K562 (cell line): ENCODE measurements around the gene ATP23. TPM values are rescaled to one million over a fixed set of nuclear protein-coding genes. Genes with fewer than 3 reads are reported as not detected.
A peak's percentile ranks its signal among the peaks of the same experiment; 100 is the strongest.

Experiments
- CXXC5 ChIP-seq: fragments of 250-450 bp; sonication (Bioruptor Pico); IDR thresholded peaks from 2 replicates; pipeline ENCODE4 v1.8.0; 2022; ENCODE audit warnings: inconsistent platforms, mild to moderate bottlenecking, moderate library complexity
- FOXK2 ChIP-seq, 2 experiments: fragments of 450-650 bp; IDR thresholded peaks in 1 of 2; conservative IDR thresholded peaks in 1 of 2; 2 replicates each; pipeline ENCODE4 v1.6.1; 2016; ENCODE audit warnings: low read depth in 2 of 2, mild to moderate bottlenecking in 1 of 2
- KDM1A ChIP-seq, 2 experiments: fragments of 450-650 bp; IDR thresholded peaks; 2 replicates each; pipeline ENCODE4 v1.6.1; 2016; ENCODE audit warnings: mild to moderate bottlenecking in 2 of 2
- KDM5B ChIP-seq: fragments of 200-600 bp; sonication (generic); IDR thresholded peaks from 2 replicates; pipeline ENCODE4 v1.6.1; 2012; ENCODE audit warnings: low read depth, mild to moderate bottlenecking, moderate library complexity, low read length, control low read depth, inconsistent platforms; ENCODE audit not compliant: insufficient replicate concordance
- LCOR ChIP-seq: sonication (generic); formaldehyde crosslinking; IDR thresholded peaks from 2 replicates; pipeline ENCODE4 v1.8.0; 2022; ENCODE audit warnings: mild to moderate bottlenecking, missing genetic modification reagents
- LEF1 ChIP-seq: fragments of 450-650 bp; IDR thresholded peaks from 2 replicates; pipeline ENCODE4 v1.6.1; 2016; ENCODE audit warnings: mild to moderate bottlenecking
- MAZ ChIP-seq, 2 experiments: fragments of 450-650 bp in 1 of 2; sonication (generic) in 1 of 2; formaldehyde crosslinking; IDR thresholded peaks in 1 of 2; conservative IDR thresholded peaks in 1 of 2; 2 replicates each; pipeline versions ENCODE4 v1.4.0 to v1.5.0; 2020; ENCODE audit warnings: mild to moderate bottlenecking in 1 of 2, missing genetic modification reagents in 1 of 2
- NRF1 ChIP-seq, 2 experiments: fragments of 450-650 bp; IDR thresholded peaks in 1 of 2; conservative IDR thresholded peaks in 1 of 2; 2 replicates each; pipeline ENCODE4 v1.6.1; 2014; ENCODE audit warnings: mild to moderate bottlenecking in 2 of 2
- PHF8 ChIP-seq: fragments of 200-600 bp; sonication (generic); IDR thresholded peaks from 2 replicates; pipeline ENCODE4 v1.6.1; 2012; ENCODE audit warnings: mixed run types, mild to moderate bottlenecking, inconsistent platforms, low read length, moderate library complexity, borderline replicate concordance
- POLR3G ChIP-seq: IDR thresholded peaks from 2 replicates; pipeline ENCODE4 v1.6.1; 2011; ENCODE audit not compliant: insufficient read length, insufficient replicate concordance; ENCODE audit errors: extremely low read depth
- RBBP5 ChIP-seq: fragments of 200-600 bp; sonication (generic); IDR thresholded peaks from 2 replicates; pipeline ENCODE4 v1.6.1; 2012; ENCODE audit warnings: borderline replicate concordance, mild to moderate bottlenecking, low read length, control low read depth, inconsistent platforms; ENCODE audit not compliant: insufficient read depth, poor library complexity, severe bottlenecking
- RNF2 ChIP-seq: sonication (generic); IDR thresholded peaks from 2 replicates; pipeline ENCODE4 v1.6.1; 2016
- TGIF2 ChIP-seq: sonication (generic); formaldehyde crosslinking; IDR thresholded peaks from 2 replicates; pipeline ENCODE4 v1.8.1; 2022; ENCODE audit warnings: mild to moderate bottlenecking, missing genetic modification reagents, moderate library complexity
- TOE1 ChIP-seq, 2 experiments: fragments of 450-650 bp in 1 of 2; sonication (generic) in 1 of 2; formaldehyde crosslinking in 1 of 2; IDR thresholded peaks; 2 replicates each; pipeline versions ENCODE4 v1.7.1 to v1.8.0; 2016 to 2022; ENCODE audit warnings: borderline replicate concordance in 2 of 2, mild to moderate bottlenecking in 2 of 2, antibody characterized with exemption in 1 of 2, inconsistent platforms in 1 of 2, low read depth in 1 of 2, missing genetic modification reagents in 1 of 2, moderate library complexity in 1 of 2
- ZFP36 ChIP-seq: fragments of 150-350 bp; IDR thresholded peaks from 2 replicates; pipeline ENCODE4 v1.6.1; 2018; ENCODE audit warnings: low read length, low read depth; ENCODE audit not compliant: partially characterized antibody
- ZKSCAN1 ChIP-seq: fragments of 150-350 bp; IDR thresholded peaks from 2 replicates; pipeline ENCODE4 v1.6.1; 2016; ENCODE audit warnings: low read depth, low read length
- ZNF282 ChIP-seq: sonication (generic); formaldehyde crosslinking; IDR thresholded peaks from 2 replicates; pipeline ENCODE4 v1.8.1; 2023; ENCODE audit warnings: missing genetic modification reagents
- polyA plus RNA-seq, 8 experiments: library from polyadenylated mRNA; depleted of rRNA in 4 of 8; stranded (reverse) in 5 of 8; unstranded in 3 of 8; fragments of >200 nt; fragmentation: Nextera tagmentation in 2 of 8; fragmentation: Illumina TruSeq in 1 of 8; extraction: Ambion mirVana in 2 of 8; extraction: Trizol in 1 of 8; gene quantifications; 2 replicates each; pipeline versions ENCODE4 v1.2.1 to v1.2.3, GENCODE V29; 2011 to 2014; ENCODE audit warnings: inconsistent platforms in 1 of 8, missing spikeins in 1 of 8
- total RNA-seq, 7 experiments: library from RNA; depleted of rRNA in 6 of 7; stranded (reverse); fragments of >200 nt in 6 of 7; fragmentation: Illumina TruSeq in 2 of 7; extraction: Trizol in 2 of 7; gene quantifications; 2 replicates each; pipeline versions ENCODE4 v1.2.1 to v1.2.3, GENCODE V29; 2011 to 2021; ENCODE audit warnings: low replicate concordance in 1 of 7
- TF ChIP-seq, protein P1 (sequence below), 2 experiments: IDR thresholded peaks; 2 replicates each; pipeline ENCODE4 v1.6.1; 2012; ENCODE audit warnings: improper control_type of control experiment in 2 of 2, low read depth in 2 of 2, low read length in 2 of 2, borderline replicate concordance in 1 of 2
- TF ChIP-seq, protein P2 (sequence below), 2 experiments: fragments of 450-650 bp; IDR thresholded peaks; 2 replicates each; pipeline ENCODE4 v1.6.1; 2018; ENCODE audit warnings: mild to moderate bottlenecking in 2 of 2, low read depth in 1 of 2; ENCODE audit not compliant: partially characterized antibody in 2 of 2

The ATP23 gene
- total and polyA plus RNA-seq, 9 of the 15 experiments (the other 6 are each of a cell fraction or from before 2014, with no cell fraction given): 8.3 to 53.7 (median 28.5) TPM

DNA sequence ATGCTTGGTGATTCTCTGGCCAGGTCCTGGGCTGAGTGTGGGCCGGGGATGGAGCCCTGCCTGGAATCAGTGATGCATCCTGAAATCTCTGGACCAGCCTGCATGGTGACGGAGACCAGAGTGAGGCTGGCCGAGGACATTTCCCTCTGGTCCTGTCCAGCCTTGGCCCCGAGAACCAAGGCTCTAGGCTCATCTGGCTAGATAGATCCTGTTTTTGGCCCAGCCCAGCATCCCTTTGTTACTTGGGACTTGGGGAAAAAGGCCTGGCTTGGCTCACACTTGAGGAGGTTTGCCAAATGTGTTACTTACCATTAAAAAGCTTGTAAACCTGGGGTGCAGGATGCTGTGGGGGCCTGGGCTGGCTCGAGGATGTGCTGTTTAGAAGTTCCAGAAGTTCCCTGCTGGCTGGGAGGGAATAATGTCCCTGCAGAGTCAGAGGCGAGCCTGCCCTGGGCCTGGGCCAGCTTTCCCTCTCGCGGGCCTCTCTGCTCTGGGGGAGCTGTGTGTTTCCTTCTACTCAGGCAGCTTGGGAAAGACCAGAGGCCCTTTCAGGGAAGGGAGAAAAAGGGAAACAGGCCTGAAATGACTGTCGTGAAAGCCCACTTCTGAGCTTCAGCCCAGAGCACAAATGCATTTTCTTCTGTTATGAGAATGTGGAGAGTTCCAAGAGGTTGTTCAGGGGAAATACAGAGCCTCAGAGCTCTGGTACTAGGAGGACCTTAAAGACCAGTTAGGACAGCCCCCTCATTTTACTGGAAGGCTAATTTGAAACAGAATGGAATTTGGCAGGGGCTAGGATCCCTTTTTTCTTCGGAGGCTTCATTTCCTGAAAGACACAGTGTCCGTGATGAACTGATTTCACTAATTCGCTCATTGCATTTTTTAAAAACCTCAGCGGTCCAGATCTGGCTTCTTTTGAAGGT, 47.7 kb upstream of the ATP23 start (continued):
- TF ChIP-seq TGIF2 (CRISPR knock-in tag) (peak; percentile 31; the same call in 1 of the 2 replicates), PHF8 (peak; percentile 23; the same call in 1 of the 2 replicates), RNF2 (no peak), MAZ (CRISPR knock-in tag; conservative IDR thresholded peaks at IDR 0.05 in 1 of 2, IDR thresholded peaks at IDR 0.05 in 1 of 2) (peak in 1 of 2 experiments; percentile 24; a peak in 1 of 4 replicates), ZNF282 (CRISPR knock-in tag) (no peak), TOE1 (IDR thresholded peaks at IDR 0.05; ENCODE audit: borderline replicate concordance) (peak; percentile 54; the same call in 1 of the 2 replicates), TOE1 (CRISPR knock-in tag; IDR thresholded peaks at IDR 0.05; ENCODE audit: borderline replicate concordance, low read depth) (no peak), KDM5B (peak; percentile 35), LCOR (CRISPR knock-in tag) (no peak), CXXC5 (0 out of 2 replicates have a peak, but pooled peaks have one; percentile 12), NRF1 (conservative IDR thresholded peaks at IDR 0.05 in 1 of 2, IDR thresholded peaks at IDR 0.05 in 1 of 2) (0 out of 4 replicates have a peak, but pooled peaks of 1 of the 2 experiments have one; percentile 12), LEF1 (peak; percentile 91; the same call in 1 of the 2 replicates), KDM1A (IDR thresholded peaks at IDR 0.05) (no peak), FOXK2 (conservative IDR thresholded peaks at IDR 0.05 in 1 of 2, IDR thresholded peaks at IDR 0.05 in 1 of 2; ENCODE audit: low read depth in 2 of 2) (peak in 1 of 2 experiments; percentile 33; a peak in 1 of 4 replicates), RBBP5 (peak; percentile 78), POLR3G (no peak), ZKSCAN1 (no peak), ZFP36 (peak; percentile 18)
- TF ChIP-seq, protein P1, sequence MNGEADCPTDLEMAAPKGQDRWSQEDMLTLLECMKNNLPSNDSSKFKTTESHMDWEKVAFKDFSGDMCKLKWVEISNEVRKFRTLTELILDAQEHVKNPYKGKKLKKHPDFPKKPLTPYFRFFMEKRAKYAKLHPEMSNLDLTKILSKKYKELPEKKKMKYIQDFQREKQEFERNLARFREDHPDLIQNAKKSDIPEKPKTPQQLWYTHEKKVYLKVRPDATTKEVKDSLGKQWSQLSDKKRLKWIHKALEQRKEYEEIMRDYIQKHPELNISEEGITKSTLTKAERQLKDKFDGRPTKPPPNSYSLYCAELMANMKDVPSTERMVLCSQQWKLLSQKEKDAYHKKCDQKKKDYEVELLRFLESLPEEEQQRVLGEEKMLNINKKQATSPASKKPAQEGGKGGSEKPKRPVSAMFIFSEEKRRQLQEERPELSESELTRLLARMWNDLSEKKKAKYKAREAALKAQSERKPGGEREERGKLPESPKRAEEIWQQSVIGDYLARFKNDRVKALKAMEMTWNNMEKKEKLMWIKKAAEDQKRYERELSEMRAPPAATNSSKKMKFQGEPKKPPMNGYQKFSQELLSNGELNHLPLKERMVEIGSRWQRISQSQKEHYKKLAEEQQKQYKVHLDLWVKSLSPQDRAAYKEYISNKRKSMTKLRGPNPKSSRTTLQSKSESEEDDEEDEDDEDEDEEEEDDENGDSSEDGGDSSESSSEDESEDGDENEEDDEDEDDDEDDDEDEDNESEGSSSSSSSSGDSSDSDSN (IDR thresholded peaks at IDR 0.05; ENCODE audit: borderline replicate concordance in 1 of 2, low read depth in 2 of 2, low read length in 2 of 2): peak in 1 of 2 experiments; percentile 66; a peak in 1 of 4 replicates
- TF ChIP-seq, protein P2, sequence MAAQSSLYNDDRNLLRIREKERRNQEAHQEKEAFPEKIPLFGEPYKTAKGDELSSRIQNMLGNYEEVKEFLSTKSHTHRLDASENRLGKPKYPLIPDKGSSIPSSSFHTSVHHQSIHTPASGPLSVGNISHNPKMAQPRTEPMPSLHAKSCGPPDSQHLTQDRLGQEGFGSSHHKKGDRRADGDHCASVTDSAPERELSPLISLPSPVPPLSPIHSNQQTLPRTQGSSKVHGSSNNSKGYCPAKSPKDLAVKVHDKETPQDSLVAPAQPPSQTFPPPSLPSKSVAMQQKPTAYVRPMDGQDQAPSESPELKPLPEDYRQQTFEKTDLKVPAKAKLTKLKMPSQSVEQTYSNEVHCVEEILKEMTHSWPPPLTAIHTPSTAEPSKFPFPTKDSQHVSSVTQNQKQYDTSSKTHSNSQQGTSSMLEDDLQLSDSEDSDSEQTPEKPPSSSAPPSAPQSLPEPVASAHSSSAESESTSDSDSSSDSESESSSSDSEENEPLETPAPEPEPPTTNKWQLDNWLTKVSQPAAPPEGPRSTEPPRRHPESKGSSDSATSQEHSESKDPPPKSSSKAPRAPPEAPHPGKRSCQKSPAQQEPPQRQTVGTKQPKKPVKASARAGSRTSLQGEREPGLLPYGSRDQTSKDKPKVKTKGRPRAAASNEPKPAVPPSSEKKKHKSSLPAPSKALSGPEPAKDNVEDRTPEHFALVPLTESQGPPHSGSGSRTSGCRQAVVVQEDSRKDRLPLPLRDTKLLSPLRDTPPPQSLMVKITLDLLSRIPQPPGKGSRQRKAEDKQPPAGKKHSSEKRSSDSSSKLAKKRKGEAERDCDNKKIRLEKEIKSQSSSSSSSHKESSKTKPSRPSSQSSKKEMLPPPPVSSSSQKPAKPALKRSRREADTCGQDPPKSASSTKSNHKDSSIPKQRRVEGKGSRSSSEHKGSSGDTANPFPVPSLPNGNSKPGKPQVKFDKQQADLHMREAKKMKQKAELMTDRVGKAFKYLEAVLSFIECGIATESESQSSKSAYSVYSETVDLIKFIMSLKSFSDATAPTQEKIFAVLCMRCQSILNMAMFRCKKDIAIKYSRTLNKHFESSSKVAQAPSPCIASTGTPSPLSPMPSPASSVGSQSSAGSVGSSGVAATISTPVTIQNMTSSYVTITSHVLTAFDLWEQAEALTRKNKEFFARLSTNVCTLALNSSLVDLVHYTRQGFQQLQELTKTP (IDR thresholded peaks at IDR 0.05; ENCODE audit: low read depth in 1 of 2, partially characterized antibody in 2 of 2): peak in 1 of 2 experiments; percentile 93
